NOMO-1 treated with DMSO at 0.1 percent for 48 hours (cell line): ENCODE measurements around the gene CAPNS1.
"Not testable (repeated sequence)": the region's sequence is repeated elsewhere in the genome, so short reads cannot be mapped to it uniquely, and the experiment has no call there.

Experiments used
- DNase-seq: peaks from one replicate; lab custom pipeline; 2025; ENCODE audit not compliant: unreplicated experiment; lab: John Stamatoyannopoulos, UW

Gene CAPNS1

GRCh38 chr19:36113894-36114720, 25.8 kb upstream of the CAPNS1 start:
- no peak for DNase-seq

DNA sequence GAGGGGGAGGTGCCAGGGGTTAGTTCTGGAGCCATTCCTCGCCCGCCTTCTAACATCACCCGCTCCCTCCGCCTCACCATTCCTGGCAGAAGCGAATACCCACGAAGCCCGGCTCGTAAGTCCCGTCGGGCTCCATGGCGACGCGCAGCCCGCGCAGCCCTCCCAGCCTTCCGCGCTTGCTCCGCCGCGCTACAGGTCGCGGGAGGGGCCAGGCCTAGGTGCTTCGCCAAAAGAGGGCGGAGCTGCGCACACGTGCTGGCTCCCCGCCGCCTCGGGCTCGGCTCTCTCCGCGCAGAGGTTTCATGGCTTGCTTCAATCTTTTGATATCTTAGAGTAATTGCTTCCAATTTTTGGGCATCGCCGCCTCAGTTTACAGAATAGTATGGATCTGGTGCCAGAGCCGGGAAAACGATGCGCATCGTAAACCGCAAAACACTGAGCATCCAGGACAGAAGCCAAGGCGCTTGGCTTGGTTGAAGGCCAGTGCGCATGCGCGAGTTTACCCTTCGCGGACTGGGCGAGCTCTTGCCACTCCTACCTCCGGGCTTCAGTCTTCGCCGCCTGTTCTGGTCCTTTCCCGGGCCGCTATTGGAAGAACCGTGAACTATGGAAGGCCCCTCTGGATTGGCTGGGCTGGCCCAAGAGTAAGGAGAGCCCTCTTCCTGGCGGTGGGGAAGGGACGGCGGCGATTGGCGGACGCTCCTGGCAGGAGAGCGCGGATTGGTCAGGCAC, 25.0 kb upstream of the CAPNS1 start, which contains the start of gene POLR2I:
TSS of gene POLR2I (minus strand) at position 155 of the 732 bp plus-strand sequence. CDS start at position 136, 19 bp downstream.
- peak; percentile 100 for DNase-seq

DNA sequence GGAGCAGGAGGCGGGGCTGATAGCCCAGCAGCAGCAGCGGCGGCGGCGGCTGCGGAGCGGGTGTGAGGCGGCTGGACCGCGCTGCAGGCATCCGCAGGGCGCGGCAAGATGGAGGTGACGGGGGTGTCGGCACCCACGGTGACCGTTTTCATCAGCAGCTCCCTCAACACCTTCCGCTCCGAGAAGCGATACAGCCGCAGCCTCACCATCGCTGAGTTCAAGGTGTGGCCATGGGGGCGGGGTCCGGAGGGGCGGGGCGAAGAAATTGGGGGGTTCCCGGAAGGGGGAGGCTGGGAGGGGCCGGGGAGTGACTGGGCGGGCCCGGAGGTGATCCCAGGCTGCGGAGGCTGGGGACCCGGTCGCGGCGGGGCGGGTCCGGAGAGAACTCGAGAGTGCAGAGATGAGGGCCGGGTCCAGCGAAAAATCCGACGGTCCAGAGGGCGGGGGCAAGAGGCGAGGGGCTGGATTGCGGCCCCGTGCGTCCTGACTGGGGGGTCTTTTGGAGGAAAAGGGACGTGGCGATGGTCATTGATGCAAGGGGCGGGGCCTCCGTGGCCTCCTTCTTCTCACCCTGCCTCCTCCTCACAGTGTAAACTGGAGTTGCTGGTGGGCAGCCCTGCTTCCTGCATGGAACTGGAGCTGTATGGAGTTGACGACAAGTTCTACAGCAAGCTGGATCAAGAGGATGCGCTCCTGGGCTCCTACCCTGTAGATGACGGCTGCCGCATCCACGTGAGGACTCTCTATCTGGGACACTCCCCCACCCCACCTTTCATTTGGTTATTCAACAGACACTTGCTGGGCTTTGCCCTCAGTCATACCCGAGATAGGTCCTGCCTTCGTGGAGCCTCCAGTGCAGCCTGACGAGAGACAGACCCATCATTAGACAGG, 24.2 kb upstream of the CAPNS1 start, which contains the start of gene TBCB:
TSS of gene TBCB (plus strand) at position 16 of the 891 bp plus-strand sequence. CDS start at position 109, 93 bp downstream.
- DNase-seq: peak; percentile 72

DNA sequence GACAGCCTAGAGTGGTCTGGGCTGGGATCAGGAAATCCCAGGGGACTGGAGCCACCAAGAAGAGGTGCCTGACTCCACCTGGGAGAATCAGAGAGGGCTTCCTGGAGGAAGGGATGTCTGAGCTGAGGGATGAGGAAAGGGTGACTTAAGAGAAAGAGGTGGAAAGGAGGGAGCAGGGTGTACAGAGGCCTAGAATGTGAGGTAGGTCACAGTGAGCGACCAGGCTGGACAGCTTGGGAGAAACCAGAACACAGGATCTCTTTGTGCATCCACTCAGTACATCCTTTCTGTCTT, 23.6 kb upstream of the CAPNS1 start:
- no peak for DNase-seq

- no peak for DNase-seq
Observed at GRCh38 chr19:36120092-36120983, 19.5 kb upstream of the CAPNS1 start.

GRCh38 chr19:36120984-36121358, 18.9 kb upstream of the CAPNS1 start:
- no peak for DNase-seq

DNA sequence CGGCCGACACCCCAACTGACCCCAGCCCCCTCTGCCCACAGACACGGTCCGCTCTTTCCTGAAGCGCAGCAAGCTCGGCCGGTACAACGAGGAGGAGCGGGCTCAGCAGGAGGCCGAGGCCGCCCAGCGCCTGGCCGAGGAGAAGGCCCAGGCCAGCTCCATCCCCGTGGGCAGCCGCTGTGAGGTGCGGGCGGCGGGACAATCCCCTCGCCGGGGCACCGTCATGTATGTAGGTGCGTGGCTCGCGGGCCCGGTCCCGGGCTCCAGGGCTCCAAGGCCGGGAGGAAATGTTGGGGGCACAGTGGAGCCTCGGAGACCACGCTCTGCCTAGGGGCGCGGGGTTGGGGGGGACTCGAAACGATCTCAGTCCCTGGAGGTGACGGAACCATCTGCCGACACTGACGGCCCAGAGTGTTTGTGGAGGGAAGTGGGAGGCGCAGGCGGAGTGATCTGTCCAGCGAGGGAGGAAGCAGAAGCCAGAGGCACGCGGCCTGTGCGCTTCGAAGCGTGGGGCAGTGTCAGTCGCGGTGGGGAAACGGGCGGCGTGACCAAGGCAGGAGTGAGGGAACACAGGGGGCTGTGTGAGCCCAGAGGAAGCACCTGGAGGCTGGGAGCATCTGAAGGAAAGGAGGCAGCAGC, 18.3 kb upstream of the CAPNS1 start:
- DNase-seq: no peak

- no peak for DNase-seq
Observed at GRCh38 chr19:36125557-36125956, 14.3 kb upstream of the CAPNS1 start.

GRCh38 chr19:36128392-36128736, 11.5 kb upstream of the CAPNS1 start:
- peak; percentile 75 for DNase-seq

GRCh38 chr19:36131221-36131620, 8.6 kb upstream of the CAPNS1 start:
- peak; percentile 9 for DNase-seq

- DNase-seq: not testable (repeated sequence)
Observed at GRCh38 chr19:36134867-36135266, 5.0 kb upstream of the CAPNS1 start.

- DNase-seq: no peak
Observed at GRCh38 chr19:36136964-36137686, 2.7 kb upstream of the CAPNS1 start.

- no peak for DNase-seq
Observed at GRCh38 chr19:36139120-36139472, 770 bp upstream of the CAPNS1 start.

GRCh38 chr19:36140304-36141038, 605 bp downstream of the CAPNS1 start:
- DNase-seq: peak; percentile 46

DNA sequence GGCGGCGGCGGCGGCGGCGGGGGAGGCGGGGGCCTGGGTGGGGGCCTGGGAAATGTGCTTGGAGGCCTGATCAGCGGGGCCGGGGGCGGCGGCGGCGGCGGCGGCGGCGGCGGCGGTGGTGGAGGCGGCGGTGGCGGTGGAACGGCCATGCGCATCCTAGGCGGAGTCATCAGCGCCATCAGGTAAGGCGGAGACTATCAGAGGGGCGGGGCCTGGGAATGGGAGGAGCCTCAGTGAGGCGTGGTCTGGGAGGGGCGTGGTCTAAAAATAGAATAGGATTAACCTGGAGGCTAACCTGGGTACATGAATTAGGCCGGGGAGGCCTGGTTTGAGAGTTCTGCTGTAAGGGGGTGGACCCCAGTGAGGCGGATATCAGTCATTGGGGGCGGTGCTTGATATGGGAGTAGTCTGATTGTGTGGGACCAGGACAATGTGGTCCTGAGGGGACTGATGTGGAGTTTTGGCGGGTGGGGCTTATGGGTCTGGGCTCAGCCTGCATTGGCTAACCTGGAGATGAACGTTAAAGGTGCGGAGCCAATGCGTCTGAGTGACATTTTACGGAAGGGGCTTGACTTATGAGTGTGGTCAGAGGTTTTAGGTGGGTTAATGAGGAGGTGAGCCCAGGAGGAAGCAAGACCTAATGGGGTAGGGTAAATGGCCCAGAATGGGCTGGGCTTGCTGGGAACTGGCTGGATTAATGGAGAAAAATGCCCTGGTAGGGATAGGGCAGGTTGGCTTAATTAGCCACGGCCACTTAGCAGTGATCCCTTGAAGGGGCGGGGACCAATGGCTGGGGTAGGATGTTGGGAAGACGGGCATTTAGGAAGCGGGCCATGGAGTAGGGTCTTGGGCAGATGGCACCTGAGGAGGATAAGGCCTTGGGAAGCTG, 1.4 kb downstream of the CAPNS1 start:
- peak; percentile 73 for DNase-seq

- no peak for DNase-seq
Observed at GRCh38 chr19:36142046-36142445, 2.2 kb downstream of the CAPNS1 start.

GRCh38 chr19:36142496-36142895, 2.6 kb downstream of the CAPNS1 start:
- no peak for DNase-seq

GRCh38 chr19:36144624-36145023, 4.8 kb downstream of the CAPNS1 start:
- DNase-seq: no peak
